ENCODE data around the gene PLA2G2C.

DNA sequence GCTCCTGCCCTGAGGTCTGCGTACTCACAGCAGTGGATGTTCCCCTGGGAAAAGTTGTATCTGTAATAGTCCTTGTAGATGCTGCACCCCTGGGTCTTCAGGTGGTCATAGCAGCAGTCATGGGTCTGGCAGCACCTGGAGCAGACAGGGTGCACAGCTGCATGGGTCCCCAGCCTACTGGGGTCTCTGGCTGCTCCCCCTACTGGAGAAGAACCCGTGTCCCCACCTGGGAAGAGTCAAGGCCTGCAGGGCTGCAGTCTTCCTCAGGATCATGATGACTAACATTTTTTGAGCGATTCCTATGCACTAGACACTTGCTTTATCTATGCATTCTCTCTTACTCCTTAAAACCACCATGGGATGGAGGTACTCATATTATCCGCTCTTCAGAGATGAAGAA is 70.8 kb downstream of the PLA2G2C start:
- TF ChIP-seq, protein P1, sequence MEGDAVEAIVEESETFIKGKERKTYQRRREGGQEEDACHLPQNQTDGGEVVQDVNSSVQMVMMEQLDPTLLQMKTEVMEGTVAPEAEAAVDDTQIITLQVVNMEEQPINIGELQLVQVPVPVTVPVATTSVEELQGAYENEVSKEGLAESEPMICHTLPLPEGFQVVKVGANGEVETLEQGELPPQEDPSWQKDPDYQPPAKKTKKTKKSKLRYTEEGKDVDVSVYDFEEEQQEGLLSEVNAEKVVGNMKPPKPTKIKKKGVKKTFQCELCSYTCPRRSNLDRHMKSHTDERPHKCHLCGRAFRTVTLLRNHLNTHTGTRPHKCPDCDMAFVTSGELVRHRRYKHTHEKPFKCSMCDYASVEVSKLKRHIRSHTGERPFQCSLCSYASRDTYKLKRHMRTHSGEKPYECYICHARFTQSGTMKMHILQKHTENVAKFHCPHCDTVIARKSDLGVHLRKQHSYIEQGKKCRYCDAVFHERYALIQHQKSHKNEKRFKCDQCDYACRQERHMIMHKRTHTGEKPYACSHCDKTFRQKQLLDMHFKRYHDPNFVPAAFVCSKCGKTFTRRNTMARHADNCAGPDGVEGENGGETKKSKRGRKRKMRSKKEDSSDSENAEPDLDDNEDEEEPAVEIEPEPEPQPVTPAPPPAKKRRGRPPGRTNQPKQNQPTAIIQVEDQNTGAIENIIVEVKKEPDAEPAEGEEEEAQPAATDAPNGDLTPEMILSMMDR (IDR thresholded peaks at IDR 0.05): no peak
- no peak for TF ChIP-seq POLR2A (IDR thresholded peaks at IDR 0.05)

All from vagina (tissue), 2 donors.